ENCODE measurements around the gene CAMK1D.

DNA sequence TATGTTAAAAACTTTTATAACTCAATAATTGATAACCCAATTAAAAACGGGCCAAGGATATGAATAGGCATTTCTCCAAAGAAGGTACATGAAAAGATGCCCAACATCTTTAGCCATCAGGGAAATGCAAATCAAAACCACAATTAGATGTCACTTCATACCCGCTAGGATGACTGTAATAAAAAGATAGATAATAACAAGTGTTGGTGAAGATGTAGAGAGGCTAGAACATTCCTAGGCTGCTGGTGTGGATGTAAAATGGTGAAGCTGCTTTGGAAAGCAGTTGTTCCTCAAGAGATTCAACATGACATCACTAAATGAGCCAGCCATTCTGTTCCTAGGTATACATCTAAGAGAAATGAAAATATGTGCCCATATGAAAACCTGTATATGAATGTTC, 35.6 kb downstream of the CAMK1D start:
- TF ChIP-seq, protein P1, sequence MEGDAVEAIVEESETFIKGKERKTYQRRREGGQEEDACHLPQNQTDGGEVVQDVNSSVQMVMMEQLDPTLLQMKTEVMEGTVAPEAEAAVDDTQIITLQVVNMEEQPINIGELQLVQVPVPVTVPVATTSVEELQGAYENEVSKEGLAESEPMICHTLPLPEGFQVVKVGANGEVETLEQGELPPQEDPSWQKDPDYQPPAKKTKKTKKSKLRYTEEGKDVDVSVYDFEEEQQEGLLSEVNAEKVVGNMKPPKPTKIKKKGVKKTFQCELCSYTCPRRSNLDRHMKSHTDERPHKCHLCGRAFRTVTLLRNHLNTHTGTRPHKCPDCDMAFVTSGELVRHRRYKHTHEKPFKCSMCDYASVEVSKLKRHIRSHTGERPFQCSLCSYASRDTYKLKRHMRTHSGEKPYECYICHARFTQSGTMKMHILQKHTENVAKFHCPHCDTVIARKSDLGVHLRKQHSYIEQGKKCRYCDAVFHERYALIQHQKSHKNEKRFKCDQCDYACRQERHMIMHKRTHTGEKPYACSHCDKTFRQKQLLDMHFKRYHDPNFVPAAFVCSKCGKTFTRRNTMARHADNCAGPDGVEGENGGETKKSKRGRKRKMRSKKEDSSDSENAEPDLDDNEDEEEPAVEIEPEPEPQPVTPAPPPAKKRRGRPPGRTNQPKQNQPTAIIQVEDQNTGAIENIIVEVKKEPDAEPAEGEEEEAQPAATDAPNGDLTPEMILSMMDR (IDR thresholded peaks at IDR 0.05) = no peak
- TF ChIP-seq POLR2A (IDR thresholded peaks at IDR 0.05) = no peak

Data from testis (tissue), 2 donors.